ENCODE measurements around the gene TCAP. TPM values are rescaled to one million over a fixed set of nuclear protein-coding genes. Genes with fewer than 3 reads are reported as not detected.
A peak's percentile ranks its signal among the peaks of the same experiment; 100 is the strongest.

The TCAP gene
- total and polyA plus RNA-seq, 9 donors = 0.24 to 1.9 (median 1.3) TPM

DNA sequence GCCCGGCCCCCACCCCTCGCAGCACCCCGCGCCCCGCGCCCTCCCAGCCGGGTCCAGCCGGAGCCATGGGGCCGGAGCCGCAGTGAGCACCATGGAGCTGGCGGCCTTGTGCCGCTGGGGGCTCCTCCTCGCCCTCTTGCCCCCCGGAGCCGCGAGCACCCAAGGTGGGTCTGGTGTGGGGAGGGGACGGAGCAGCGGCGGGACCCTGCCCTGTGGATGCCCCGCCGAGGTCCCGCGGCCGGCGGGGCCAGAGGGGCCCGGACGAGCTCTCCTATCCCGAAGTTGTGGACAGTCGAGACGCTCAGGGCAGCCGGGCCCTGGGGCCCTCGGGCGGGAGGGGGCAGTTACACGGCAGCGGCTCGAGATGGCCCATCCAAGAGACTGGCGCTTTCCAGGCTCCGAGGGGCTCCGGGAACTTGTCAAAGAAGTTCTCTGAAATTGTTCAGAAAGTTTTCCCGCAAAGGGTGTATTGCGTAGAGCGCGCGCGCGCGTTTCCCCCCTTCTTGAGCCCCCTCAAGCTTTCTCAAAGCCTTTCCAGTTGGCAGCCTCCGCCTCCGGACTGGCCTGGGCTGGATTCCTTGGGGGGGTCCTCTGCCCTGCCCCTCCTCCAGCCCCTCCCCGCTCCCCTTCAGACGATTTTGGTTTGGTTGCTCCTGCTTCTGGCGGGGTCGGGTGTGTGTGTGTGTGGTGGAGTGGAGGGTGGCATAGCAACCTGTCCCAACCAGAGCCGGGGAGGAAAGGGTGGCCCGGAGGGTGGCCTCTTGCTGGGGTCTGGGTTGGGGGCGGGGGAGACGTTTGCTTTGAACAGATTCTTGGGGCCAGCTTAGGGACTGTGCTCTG lies 35.2 kb downstream of the TCAP start:
- no peaks in the 10 kb centered on the region for H3K9me3 ChIP-seq
- H3K36me3 ChIP-seq = no peaks in the 10 kb centered on the region
- H3K4me1 ChIP-seq (ENCODE audit: insufficient read depth) = peaks cover 12% of the 10 kb centered on the region
- WGBS, 3 donors = 0 to 1% (median 0%) methylated on average over 44 to 57 of the region's 57 CpGs
- peak; percentile 50 to 69 (median 58) for DNase-seq
- H3K27ac ChIP-seq = peak overlapping the region; percentile 45 to 53
- H3K27me3 ChIP-seq = no peaks in the 10 kb centered on the region
- intact Hi-C loops (cut with DNase I) = no loop called here
- TF ChIP-seq, protein P1, sequence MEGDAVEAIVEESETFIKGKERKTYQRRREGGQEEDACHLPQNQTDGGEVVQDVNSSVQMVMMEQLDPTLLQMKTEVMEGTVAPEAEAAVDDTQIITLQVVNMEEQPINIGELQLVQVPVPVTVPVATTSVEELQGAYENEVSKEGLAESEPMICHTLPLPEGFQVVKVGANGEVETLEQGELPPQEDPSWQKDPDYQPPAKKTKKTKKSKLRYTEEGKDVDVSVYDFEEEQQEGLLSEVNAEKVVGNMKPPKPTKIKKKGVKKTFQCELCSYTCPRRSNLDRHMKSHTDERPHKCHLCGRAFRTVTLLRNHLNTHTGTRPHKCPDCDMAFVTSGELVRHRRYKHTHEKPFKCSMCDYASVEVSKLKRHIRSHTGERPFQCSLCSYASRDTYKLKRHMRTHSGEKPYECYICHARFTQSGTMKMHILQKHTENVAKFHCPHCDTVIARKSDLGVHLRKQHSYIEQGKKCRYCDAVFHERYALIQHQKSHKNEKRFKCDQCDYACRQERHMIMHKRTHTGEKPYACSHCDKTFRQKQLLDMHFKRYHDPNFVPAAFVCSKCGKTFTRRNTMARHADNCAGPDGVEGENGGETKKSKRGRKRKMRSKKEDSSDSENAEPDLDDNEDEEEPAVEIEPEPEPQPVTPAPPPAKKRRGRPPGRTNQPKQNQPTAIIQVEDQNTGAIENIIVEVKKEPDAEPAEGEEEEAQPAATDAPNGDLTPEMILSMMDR (IDR thresholded peaks at IDR 0.05) = no peak
- TF ChIP-seq POLR2A (IDR thresholded peaks at IDR 0.05) = no peak
- H3K4me3 ChIP-seq = peak overlapping the region; percentile 70

- WGBS, 3 donors = 29 to 39% (median 31%) methylated on average over 10 of the region's 10 CpGs
- H3K27me3 ChIP-seq = no peaks in the 10 kb centered on the region
- H3K9me3 ChIP-seq = no peaks in the 10 kb centered on the region
- no peak overlapping the region for H3K27ac ChIP-seq
- intact Hi-C loops (cut with DNase I) = no loop called here
- no peaks in the 10 kb centered on the region for H3K36me3 ChIP-seq
- no peak for TF ChIP-seq EP300 (IDR thresholded peaks at IDR 0.05)
- no peak for TF ChIP-seq POLR2A (IDR thresholded peaks at IDR 0.05)
- TF ChIP-seq, protein P1 (IDR thresholded peaks at IDR 0.05) = no peak
- no peak for DNase-seq
- H3K4me3 ChIP-seq = peak overlapping the region; percentile 70
- peaks cover 12% of the 10 kb centered on the region for H3K4me1 ChIP-seq (ENCODE audit: insufficient read depth)
These were observed 36.0 kb downstream of the TCAP start for GRCh38 chr17:39701012-39701783.

DNA sequence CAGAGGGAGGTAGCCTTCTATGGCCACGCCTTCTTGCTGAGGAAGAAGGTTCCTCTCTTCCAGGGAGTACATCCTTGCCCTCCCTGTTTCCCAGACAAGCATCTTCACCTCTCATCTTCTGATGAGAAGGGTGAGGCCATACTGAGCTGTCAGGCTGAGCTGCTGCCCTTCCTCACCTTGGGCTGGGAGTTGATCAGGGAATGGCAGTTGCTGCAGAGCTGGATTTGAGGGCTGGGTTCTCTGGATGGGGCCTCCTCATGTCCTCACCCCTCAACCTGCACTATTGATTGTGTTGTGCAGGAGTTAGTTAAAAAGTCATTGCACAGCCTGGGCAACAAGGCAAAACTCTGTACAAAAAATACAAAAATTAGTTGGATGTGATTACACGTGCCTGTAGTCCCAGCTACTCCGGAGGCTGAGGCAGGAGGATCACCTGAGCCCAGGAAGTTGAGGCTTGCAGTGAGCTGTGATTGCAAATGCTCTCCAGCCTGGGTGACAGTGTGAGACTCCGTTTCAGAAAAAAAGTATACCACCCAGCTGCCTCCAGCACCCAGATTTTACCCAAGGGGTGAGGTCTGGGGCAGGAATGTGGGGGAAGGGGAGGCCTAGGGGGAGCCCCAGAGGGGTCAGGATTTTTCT lies 36.8 kb downstream of the TCAP start:
- H3K4me1 ChIP-seq (ENCODE audit: insufficient read depth) = peaks cover 12% of the 10 kb centered on the region
- DNase-seq = no peak
- TF ChIP-seq, protein P1 (IDR thresholded peaks at IDR 0.05) = no peak
- no peak for TF ChIP-seq EP300 (IDR thresholded peaks at IDR 0.05)
- TF ChIP-seq POLR2A (IDR thresholded peaks at IDR 0.05) = no peak
- H3K4me3 ChIP-seq = no peak overlapping the region
- WGBS, 3 donors = 76 to 84% (median 84%) methylated on average over 4 of the region's 4 CpGs
- no peaks in the 10 kb centered on the region for H3K27me3 ChIP-seq
- no peak overlapping the region for H3K27ac ChIP-seq
- H3K9me3 ChIP-seq = no peaks in the 10 kb centered on the region
- intact Hi-C loops (cut with DNase I) = no loop called here
- no peaks in the 10 kb centered on the region for H3K36me3 ChIP-seq
